Endodermal cell (in vitro differentiated cells): ENCODE results near the gene CMA1. TPM values are rescaled to one million over a fixed set of nuclear protein-coding genes. Genes with fewer than 3 reads are reported as not detected.

Experiments used
- DNase-seq: peaks from one replicate; pipeline ENCODE4 v3.0.0-alpha.2; 2017
- H3K27ac ChIP-seq: 2 replicates; pipeline ENCODE4 v1.5.1; 2013; ENCODE audit warnings: mild to moderate bottlenecking, low read depth, low read length, moderate library complexity
- H3K27me3 ChIP-seq: 2 replicates; pipeline ENCODE4 v1.6.1; 2013; ENCODE audit warnings: mild to moderate bottlenecking, low read length, moderate library complexity; ENCODE audit not compliant: insufficient read depth, control insufficient read depth, poor library complexity, severe bottlenecking
- H3K36me3 ChIP-seq: 2 replicates; pipeline ENCODE4 v1.7.0; 2013; ENCODE audit warnings: mild to moderate bottlenecking, low read length, moderate library complexity; ENCODE audit not compliant: control insufficient read depth, insufficient read depth
- H3K4me1 ChIP-seq: one replicate; pipeline ENCODE4 v1.7.0; 2013; ENCODE audit warnings: low read length; ENCODE audit not compliant: control insufficient read depth, insufficient read depth
- H3K4me3 ChIP-seq: 2 replicates; pipeline ENCODE4 v1.5.1; 2013; ENCODE audit warnings: mild to moderate bottlenecking, low read length, moderate library complexity
- H3K9ac ChIP-seq: 2 replicates; pipeline ENCODE4 v1.6.1; 2013; ENCODE audit warnings: mild to moderate bottlenecking, low read length, moderate library complexity; ENCODE audit not compliant: poor library complexity, severe bottlenecking; ENCODE audit errors: extremely low read depth
- H3K9me3 ChIP-seq: 2 replicates; pipeline ENCODE4 v1.6.1; 2013; ENCODE audit warnings: mild to moderate bottlenecking, low read length, moderate library complexity; ENCODE audit not compliant: control insufficient read depth
- H3K27ac Mint-ChIP-seq: 2 replicates; pipeline ENCODE4 v1.8.0; 2020; ENCODE audit warnings: mixed read lengths
- H3K27me3 Mint-ChIP-seq: 2 replicates; pipeline ENCODE4 v1.8.0; 2021; ENCODE audit warnings: mild to moderate bottlenecking, mixed read lengths; ENCODE audit not compliant: insufficient read depth
- H3K36me3 Mint-ChIP-seq: 2 replicates; pipeline ENCODE4 v1.8.0; 2020; ENCODE audit warnings: low read depth, mixed read lengths
- H3K4me1 Mint-ChIP-seq: 2 replicates; pipeline ENCODE4 v1.8.0; 2020; ENCODE audit warnings: mixed read lengths
- H3K4me3 Mint-ChIP-seq: 2 replicates; pipeline ENCODE4 v1.8.0; 2020; ENCODE audit warnings: mild to moderate bottlenecking, moderate library complexity, mixed read lengths
- H3K9me3 Mint-ChIP-seq: 2 replicates; pipeline ENCODE4 v1.8.0; 2020; ENCODE audit warnings: mild to moderate bottlenecking, mixed read lengths
- WGBS, 2 experiments: methylation state at CpG; one replicate each; pipeline versions ENCODE4 v1.1.5 to v1.1.7; 2013; ENCODE audit warnings: missing lambda C conversion rate in 2 of 2, mixed read lengths in 1 of 2; ENCODE audit not compliant: insufficient coverage in 1 of 2, insufficient read length in 1 of 2; 5-methylcytosine and 5-hydroxymethylcytosine counted together
- total RNA-seq, 2 donors: library from RNA; stranded (reverse); fragmentation: NEBNext Ultra II Directional in 1 of 2; extraction: Animal tissue kit (Norgen Biotek cat#: 25700) in 1 of 2; gene quantifications; 2 replicates in 1 of 2; 3 replicates in 1 of 2; pipeline ENCODE4 v1.2.1, GENCODE V29; 2021
- TF ChIP-seq, protein P1 (sequence below): fragments of 200-600 bp; sonication (generic); conservative IDR thresholded peaks from 2 replicates; pipeline ENCODE4 v1.5.0; 2021; ENCODE audit warnings: antibody characterized with exemption, mild to moderate bottlenecking

CMA1 gene
- total RNA-seq, 2 donors from 2014 or later: not detected

DNA sequence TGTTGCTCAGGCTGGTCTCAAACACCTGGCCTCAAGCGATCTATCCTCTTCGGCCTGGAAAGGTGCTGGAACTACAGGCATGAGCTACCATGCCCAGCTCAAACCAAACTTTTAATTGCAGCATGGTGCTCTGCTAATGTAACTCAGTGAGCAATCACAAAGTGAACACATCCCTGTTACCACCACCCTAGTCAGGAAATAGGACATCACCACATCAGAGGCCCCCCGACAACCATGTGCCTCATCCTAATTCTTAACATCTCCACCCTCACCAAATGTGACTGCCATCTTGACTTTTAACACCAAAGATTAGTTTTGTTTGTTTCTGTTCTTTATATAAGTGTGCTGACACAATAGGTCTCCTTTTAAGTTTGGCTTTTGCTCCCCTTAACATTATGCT is 42.7 kb downstream of the CMA1 start:
- DNase-seq: no peak
- TF ChIP-seq, protein P1, sequence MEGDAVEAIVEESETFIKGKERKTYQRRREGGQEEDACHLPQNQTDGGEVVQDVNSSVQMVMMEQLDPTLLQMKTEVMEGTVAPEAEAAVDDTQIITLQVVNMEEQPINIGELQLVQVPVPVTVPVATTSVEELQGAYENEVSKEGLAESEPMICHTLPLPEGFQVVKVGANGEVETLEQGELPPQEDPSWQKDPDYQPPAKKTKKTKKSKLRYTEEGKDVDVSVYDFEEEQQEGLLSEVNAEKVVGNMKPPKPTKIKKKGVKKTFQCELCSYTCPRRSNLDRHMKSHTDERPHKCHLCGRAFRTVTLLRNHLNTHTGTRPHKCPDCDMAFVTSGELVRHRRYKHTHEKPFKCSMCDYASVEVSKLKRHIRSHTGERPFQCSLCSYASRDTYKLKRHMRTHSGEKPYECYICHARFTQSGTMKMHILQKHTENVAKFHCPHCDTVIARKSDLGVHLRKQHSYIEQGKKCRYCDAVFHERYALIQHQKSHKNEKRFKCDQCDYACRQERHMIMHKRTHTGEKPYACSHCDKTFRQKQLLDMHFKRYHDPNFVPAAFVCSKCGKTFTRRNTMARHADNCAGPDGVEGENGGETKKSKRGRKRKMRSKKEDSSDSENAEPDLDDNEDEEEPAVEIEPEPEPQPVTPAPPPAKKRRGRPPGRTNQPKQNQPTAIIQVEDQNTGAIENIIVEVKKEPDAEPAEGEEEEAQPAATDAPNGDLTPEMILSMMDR: no peak
- Histone ChIP-seq H3K4me3 (no peak overlapping the region), H3K27ac (no peak overlapping the region), H3K9me3 (no peaks in the 10 kb centered on the region), H3K9ac (no peak overlapping the region), H3K27me3 (no peaks in the 10 kb centered on the region), H3K4me1 (no peaks in the 10 kb centered on the region), H3K36me3 (no peaks in the 10 kb centered on the region)
- no peaks in the 10 kb centered on the region for H3K4me1 Mint-ChIP-seq
- H3K27me3 Mint-ChIP-seq: no peaks in the 10 kb centered on the region
- peaks cover 2% of the 10 kb centered on the region for H3K9me3 Mint-ChIP-seq
- H3K4me3 Mint-ChIP-seq: no peak overlapping the region
- H3K27ac Mint-ChIP-seq: no peak overlapping the region
- no peaks in the 10 kb centered on the region for H3K36me3 Mint-ChIP-seq
- 79 to 100% methylated on average over 2 to 3 of the region's 3 CpGs for WGBS, 2 experiments

DNA sequence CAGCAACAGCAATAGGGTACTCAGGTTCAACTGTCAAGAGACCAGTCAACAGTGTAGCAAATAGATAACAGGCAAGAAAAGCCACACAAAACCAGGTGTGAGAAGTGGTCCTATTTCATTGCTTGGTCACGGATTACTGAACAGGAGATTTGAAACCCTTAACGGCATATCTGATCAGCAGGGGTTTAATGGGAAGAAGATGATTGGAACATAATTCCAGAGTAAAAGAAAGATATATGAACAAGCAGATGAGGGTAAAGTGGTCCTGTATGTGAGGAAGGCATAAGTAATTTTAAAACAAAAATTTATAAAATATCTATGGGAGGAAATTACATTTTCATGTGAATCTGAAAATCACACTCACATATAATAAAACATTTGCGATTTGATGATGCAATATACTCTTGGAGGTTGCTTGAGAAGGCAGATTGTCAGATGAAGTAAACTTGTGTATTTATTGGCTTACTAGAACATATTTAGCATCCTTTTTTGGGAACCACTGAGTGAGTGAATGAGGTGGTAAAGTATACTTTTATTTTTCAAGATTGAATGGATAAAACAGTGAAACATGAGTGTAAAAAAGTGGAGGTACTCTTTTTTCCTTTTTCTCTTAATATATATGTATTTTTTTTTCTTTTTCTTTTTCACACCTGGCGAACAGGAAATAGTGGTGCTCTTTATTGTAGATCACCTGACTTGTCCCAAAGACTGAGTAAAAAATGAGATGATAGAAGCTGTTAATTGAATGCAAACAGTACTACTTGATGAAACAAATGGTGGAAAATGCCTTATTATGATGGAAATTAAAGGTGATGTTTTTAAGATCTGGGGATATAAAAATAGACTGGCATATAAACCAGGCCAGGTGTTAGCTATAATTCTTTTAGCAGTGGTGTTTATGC is 43.9 kb downstream of the CMA1 start:
- no peaks in the 10 kb centered on the region for H3K4me1 ChIP-seq
- no peaks in the 10 kb centered on the region for H3K36me3 ChIP-seq
- WGBS, 2 experiments: 70 to 94% methylated on average over 2 to 4 of the region's 4 CpGs
- H3K9ac ChIP-seq: no peak overlapping the region
- no peak for DNase-seq
- no peak overlapping the region for H3K27ac ChIP-seq
- Mint-ChIP-seq H3K4me3 (no peak overlapping the region), H3K4me1 (no peaks in the 10 kb centered on the region), H3K27me3 (no peaks in the 10 kb centered on the region), H3K9me3 (no peaks in the 10 kb centered on the region), H3K36me3 (no peaks in the 10 kb centered on the region), H3K27ac (no peak overlapping the region)
- no peaks in the 10 kb centered on the region for H3K27me3 ChIP-seq
- H3K9me3 ChIP-seq: no peaks in the 10 kb centered on the region
- TF ChIP-seq, protein P1: no peak
- H3K4me3 ChIP-seq: no peak overlapping the region

DNA sequence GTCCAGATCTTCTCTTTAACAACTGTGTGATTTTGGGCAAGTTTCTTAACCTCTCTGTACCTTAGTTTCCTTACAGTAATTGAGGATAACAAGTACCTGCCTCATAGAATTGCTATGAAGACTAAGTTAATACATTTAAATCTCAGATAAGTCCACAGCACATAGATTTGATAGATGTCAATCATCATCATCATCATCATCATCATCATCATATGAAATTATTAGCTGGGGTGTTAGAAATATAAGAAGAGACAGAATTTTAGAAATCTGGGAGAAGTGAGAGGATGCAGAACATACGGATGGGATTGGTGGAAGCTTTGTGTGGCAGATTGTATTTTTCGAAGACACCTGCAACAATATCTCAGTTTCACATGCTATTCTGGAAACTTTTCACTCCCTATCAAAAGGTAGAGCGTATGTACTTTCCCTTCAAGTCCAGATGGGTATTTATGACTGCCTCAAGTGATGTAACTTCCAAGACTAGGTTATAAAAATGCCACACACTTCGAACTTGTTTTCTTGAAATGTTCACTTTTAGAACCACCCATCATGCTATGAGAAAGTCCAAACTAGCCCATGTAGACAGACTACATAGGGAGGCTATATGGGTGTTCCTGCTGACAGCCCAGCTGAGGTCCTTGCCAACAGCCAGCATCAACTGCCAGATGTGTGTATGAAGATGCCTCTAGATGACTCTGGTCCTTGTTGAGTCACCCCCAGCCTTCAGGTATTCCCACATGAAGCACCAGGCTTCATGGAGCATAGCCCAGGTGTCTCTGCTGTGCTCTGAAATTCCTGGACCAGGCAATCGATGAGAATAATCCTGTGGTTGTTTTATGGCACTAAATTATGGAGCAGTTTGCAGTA is 44.8 kb downstream of the CMA1 start:
- H3K36me3 Mint-ChIP-seq: no peaks in the 10 kb centered on the region
- no peaks in the 10 kb centered on the region for H3K4me1 ChIP-seq

More for the DNA sequence above, 44.8 kb downstream of the CMA1 start:
- no peak overlapping the region for H3K4me3 ChIP-seq
- H3K27me3 ChIP-seq: no peaks in the 10 kb centered on the region
- H3K4me3 Mint-ChIP-seq: no peak overlapping the region
- H3K27me3 Mint-ChIP-seq: no peaks in the 10 kb centered on the region
- H3K4me1 Mint-ChIP-seq: no peaks in the 10 kb centered on the region
- H3K9me3 Mint-ChIP-seq: no peaks in the 10 kb centered on the region
- H3K9me3 ChIP-seq: no peaks in the 10 kb centered on the region
- no peak overlapping the region for H3K27ac Mint-ChIP-seq
- no peak overlapping the region for H3K27ac ChIP-seq
- TF ChIP-seq, protein P1: no peak
- no peak overlapping the region for H3K9ac ChIP-seq
- WGBS, 2 experiments: 33 to 58% methylated on average over 3 to 5 of the region's 5 CpGs
- H3K36me3 ChIP-seq: no peaks in the 10 kb centered on the region
- no peak for DNase-seq
